B cell (primary cell): ENCODE measurements around the gene MST1R. TPM values are rescaled to one million over a fixed set of nuclear protein-coding genes. Genes with fewer than 3 reads are reported as not detected.

Experiments
- ATAC-seq: fragments of 200-7000 bp; cut with Tn5 transposase; one replicate; pipeline ENCODE4 v1.10.0; 2021; ENCODE audit warnings: low read depth, mild to moderate bottlenecking, moderate number of reproducible peaks, moderate library complexity
- CTCF ChIA-PET: fragments of 350-600 bp; sonication (Branson Sonifier 250); formaldehyde crosslinking; loops from one replicate; lab custom pipeline; 2021; ENCODE audit warnings: antibody characterized with exemption, inconsistent platforms; lab: Charles Lee
- POLR2A ChIA-PET: fragments of 350-600 bp; sonication (Branson Sonifier 250); formaldehyde crosslinking; loops from one replicate; lab custom pipeline; 2021; ENCODE audit warnings: antibody characterized with exemption; lab: Charles Lee
- DNase-seq: peaks from one replicate; pipeline ENCODE4 v3.0.0; 2013
- H2AFZ ChIP-seq: 2 replicates; pipeline ENCODE4 v1.6.1; 2012; ENCODE audit warnings: mild to moderate bottlenecking, low read depth, low read length; ENCODE audit not compliant: insufficient read depth, poor library complexity, severe bottlenecking
- H3K27ac ChIP-seq, 2 donors: 1 replicate in 1 of 2; 2 replicates in 1 of 2; pipeline ENCODE4 v1.5.1; 2012 to 2013; ENCODE audit warnings: low read length in 2 of 2, mild to moderate bottlenecking in 2 of 2, moderate library complexity in 1 of 2
- H3K27me3 ChIP-seq, 4 experiments: fragments of 200-600 bp in 1 of 4; sonication (generic) in 1 of 4; replicated peaks in 1 of 4; 1 replicate in 2 of 4; 2 replicates in 2 of 4; pipeline versions ENCODE4 v1.6.1 to v1.7.0; 2013 to 2016; ENCODE audit warnings: low read length in 3 of 4, mild to moderate bottlenecking in 2 of 4, mixed read lengths in 1 of 4, moderate library complexity in 1 of 4; ENCODE audit not compliant: insufficient read depth in 4 of 4, control insufficient read depth in 3 of 4; ENCODE audit errors: control extremely low read depth in 1 of 4
- H3K36me3 ChIP-seq, 2 experiments: replicated peaks in 1 of 2; 1 replicate in 1 of 2; 2 replicates in 1 of 2; pipeline versions ENCODE4 v1.6.1 to v1.7.1; 2013; ENCODE audit warnings: low read length in 1 of 2; ENCODE audit not compliant: insufficient read depth in 2 of 2, control insufficient read depth in 1 of 2; ENCODE audit errors: control extremely low read depth in 1 of 2, extremely low read depth in 1 of 2
- H3K4me1 ChIP-seq, 2 donors: fragments of 200-600 bp in 1 of 2; sonication (generic) in 1 of 2; 1 replicate in 1 of 2; 2 replicates in 1 of 2; pipeline versions ENCODE4 v1.5.1 to v1.6.1; 2013 to 2017; ENCODE audit warnings: low read length in 2 of 2; ENCODE audit not compliant: control insufficient read depth in 2 of 2, insufficient read depth in 2 of 2
- H3K4me2 ChIP-seq: replicated peaks from 2 replicates; pipeline ENCODE3; 2012; ENCODE audit warnings: mild to moderate bottlenecking, low read depth, low read length; ENCODE audit not compliant: poor library complexity, severe bottlenecking
- H3K4me3 ChIP-seq, 5 experiments: fragments of 200-600 bp in 1 of 5; sonication (generic) in 1 of 5; 1 replicate in 3 of 5; 2 replicates in 2 of 5; pipeline versions ENCODE4 v1.5.1 to v1.7.0; 2011 to 2016; ENCODE audit warnings: low read length in 4 of 5, mild to moderate bottlenecking in 4 of 5, low read depth in 2 of 5, control low read depth in 1 of 5, moderate library complexity in 1 of 5; ENCODE audit not compliant: insufficient read depth in 1 of 5; ENCODE audit errors: control extremely low read depth in 1 of 5, extremely low read depth in 1 of 5
- H3K79me2 ChIP-seq: fragments of 200-600 bp; sonication (generic); one replicate; pipeline ENCODE4 v1.6.0; 2016; ENCODE audit warnings: low read length; ENCODE audit not compliant: control insufficient read depth, insufficient read depth
- H3K9ac ChIP-seq: fragments of 200-600 bp; sonication (generic); 2 replicates; pipeline ENCODE4 v1.6.1; 2017; ENCODE audit warnings: mild to moderate bottlenecking, low read length, moderate library complexity
- H3K9me3 ChIP-seq, 3 donors: one replicate each; pipeline versions ENCODE4 v1.6.1 to v1.7.1; 2013; ENCODE audit warnings: low read length in 2 of 3; ENCODE audit not compliant: control insufficient read depth in 2 of 3, insufficient read depth in 1 of 3; ENCODE audit errors: control extremely low read depth in 1 of 3
- H4K20me1 ChIP-seq: 2 replicates; pipeline ENCODE4 v1.6.0; 2012; ENCODE audit warnings: mild to moderate bottlenecking, low read length; ENCODE audit not compliant: insufficient read depth, control insufficient read depth, poor library complexity, severe bottlenecking
- H3K27ac Mint-ChIP-seq: one replicate; pipeline ENCODE4 v1.8.0; 2021; ENCODE audit warnings: mixed read lengths
- H3K27me3 Mint-ChIP-seq: one replicate; pipeline ENCODE4 v1.8.0; 2021; ENCODE audit warnings: mixed read lengths
- H3K4me1 Mint-ChIP-seq: one replicate; pipeline ENCODE4 v1.8.0; 2021; ENCODE audit warnings: mixed read lengths
- H3K4me3 Mint-ChIP-seq: one replicate; pipeline ENCODE4 v1.8.0; 2021; ENCODE audit warnings: mixed read lengths
- H3K9me3 Mint-ChIP-seq: one replicate; pipeline ENCODE4 v1.8.0; 2022; ENCODE audit warnings: mixed read lengths; ENCODE audit not compliant: insufficient read depth
- EZH2 ChIP-seq: IDR thresholded peaks from 2 replicates; pipeline ENCODE4 v1.6.1; 2012; ENCODE audit warnings: borderline replicate concordance, low read depth, mild to moderate bottlenecking, moderate library complexity, low read length; ENCODE audit not compliant: insufficient read depth, poor library complexity, severe bottlenecking
- WGBS: methylation state at CpG from one replicate; pipeline ENCODE4 v1.1.5; 2013; ENCODE audit warnings: missing lambda C conversion rate; ENCODE audit not compliant: insufficient coverage; 5-methylcytosine and 5-hydroxymethylcytosine counted together
- intact Hi-C: fragments of 100-400 bp; cut with micrococcal nuclease; formaldehyde crosslinking; loops from one replicate; pipeline ENCODE4 v1.10.0; 2022
- polyA plus RNA-seq: library from polyadenylated mRNA; depleted of rRNA; stranded (reverse); fragments of >200 nt; gene quantifications from 2 replicates; pipeline ENCODE4 v1.2.3, GENCODE V29; 2012
- total RNA-seq, 2 donors: library from RNA; stranded (reverse); fragments of 120-200 nt in 1 of 2; gene quantifications; 1 replicate in 1 of 2; 2 replicates in 1 of 2; pipeline versions ENCODE4 v1.2.3 to v1.2.4, GENCODE V29; 2013 to 2022
- TF ChIP-seq, protein P1 (sequence below): fragments of 200-600 bp; IDR thresholded peaks from one replicate; pipeline ENCODE4 v1.8.0; 2022; ENCODE audit warnings: antibody characterized with exemption, mild to moderate bottlenecking

MST1R gene
- total and polyA plus RNA-seq, 2 donors (not counting 1 experiment from before 2014, with no cell fraction given): 1.7 to 2.4 TPM

DNA sequence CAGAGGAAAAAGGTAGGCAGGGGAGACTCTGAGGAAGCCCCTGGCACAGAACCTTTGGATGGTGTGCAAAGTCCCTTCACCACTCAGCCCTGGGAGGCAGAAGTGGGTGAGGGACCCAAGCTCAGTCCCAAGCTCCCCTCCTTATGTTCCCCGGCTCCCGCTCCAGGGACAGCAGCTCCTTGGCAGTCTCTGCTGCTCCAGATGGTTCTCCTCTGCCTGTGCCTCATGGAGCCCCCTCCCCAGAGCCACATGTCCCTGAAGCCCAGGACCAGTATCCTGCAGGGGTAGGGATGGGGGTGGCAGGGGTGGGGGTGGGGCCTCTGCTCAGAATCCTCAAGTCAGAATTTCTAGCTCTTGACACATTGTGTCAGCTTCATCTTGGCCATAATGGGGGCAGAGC is 26.0 kb downstream of the MST1R start:
- H3K79me2 ChIP-seq: no peaks in the 10 kb centered on the region
- WGBS: no CpG with 5 or more reads among the region's 2 CpGs
- DNase-seq (no peak), ATAC-seq (no peak)
- intact Hi-C loops: no loop called here
- H3K9ac ChIP-seq: no peak overlapping the region
- POLR2A ChIA-PET: no interaction called here
- H2AFZ ChIP-seq: no peak overlapping the region
- no peak overlapping the region for H3K4me3 Mint-ChIP-seq
- peaks cover 6% of the 10 kb centered on the region for H3K27me3 Mint-ChIP-seq
- CTCF ChIA-PET: interaction anchor here (1.3 kb wide), 1 partner anchor 38 kb away, joined by 3 read pairs; no protein-coding TSS in a partner anchor
- H3K9me3 Mint-ChIP-seq: no peaks in the 10 kb centered on the region
- TF ChIP-seq, protein P1, sequence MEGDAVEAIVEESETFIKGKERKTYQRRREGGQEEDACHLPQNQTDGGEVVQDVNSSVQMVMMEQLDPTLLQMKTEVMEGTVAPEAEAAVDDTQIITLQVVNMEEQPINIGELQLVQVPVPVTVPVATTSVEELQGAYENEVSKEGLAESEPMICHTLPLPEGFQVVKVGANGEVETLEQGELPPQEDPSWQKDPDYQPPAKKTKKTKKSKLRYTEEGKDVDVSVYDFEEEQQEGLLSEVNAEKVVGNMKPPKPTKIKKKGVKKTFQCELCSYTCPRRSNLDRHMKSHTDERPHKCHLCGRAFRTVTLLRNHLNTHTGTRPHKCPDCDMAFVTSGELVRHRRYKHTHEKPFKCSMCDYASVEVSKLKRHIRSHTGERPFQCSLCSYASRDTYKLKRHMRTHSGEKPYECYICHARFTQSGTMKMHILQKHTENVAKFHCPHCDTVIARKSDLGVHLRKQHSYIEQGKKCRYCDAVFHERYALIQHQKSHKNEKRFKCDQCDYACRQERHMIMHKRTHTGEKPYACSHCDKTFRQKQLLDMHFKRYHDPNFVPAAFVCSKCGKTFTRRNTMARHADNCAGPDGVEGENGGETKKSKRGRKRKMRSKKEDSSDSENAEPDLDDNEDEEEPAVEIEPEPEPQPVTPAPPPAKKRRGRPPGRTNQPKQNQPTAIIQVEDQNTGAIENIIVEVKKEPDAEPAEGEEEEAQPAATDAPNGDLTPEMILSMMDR: no peak
- H3K9me3 ChIP-seq: no peaks in the 10 kb centered on the region
- H3K27ac Mint-ChIP-seq: no peak overlapping the region
- no peaks in the 10 kb centered on the region for H3K36me3 ChIP-seq
- peaks cover 0 to 4% of the 10 kb centered on the region in 2 donors for H3K4me1 ChIP-seq
- H3K4me2 ChIP-seq: no peak overlapping the region
- H3K4me3 ChIP-seq: no peak overlapping the region
- H3K27me3 ChIP-seq: no peaks in the 10 kb centered on the region
- no peaks in the 10 kb centered on the region for H4K20me1 ChIP-seq
- H3K27ac ChIP-seq: no peak overlapping the region
- H3K4me1 Mint-ChIP-seq: no peaks in the 10 kb centered on the region

DNA sequence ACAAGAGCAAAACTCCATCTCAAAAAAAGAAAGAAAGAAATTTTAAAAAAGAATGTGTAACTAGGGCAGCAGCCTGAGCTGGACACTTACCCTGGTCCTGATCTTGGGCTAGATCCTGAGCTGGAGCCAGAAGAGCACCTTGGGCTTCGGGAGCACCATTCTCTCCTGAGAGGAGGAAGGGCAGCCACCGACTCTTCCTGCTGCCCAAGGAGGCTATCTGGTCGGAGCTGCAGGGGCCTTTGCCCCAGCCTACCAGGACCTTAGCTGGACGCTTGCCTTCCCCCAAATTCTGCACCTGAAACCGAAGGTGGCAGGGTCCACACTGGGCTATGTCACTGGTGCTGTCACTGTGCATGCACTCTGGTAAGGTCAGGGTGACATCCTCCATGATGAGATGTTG is 27.1 kb downstream of the MST1R start:
- DNase-seq (no peak), ATAC-seq (no peak)
- Histone ChIP-seq H3K79me2 (no peaks in the 10 kb centered on the region), H3K4me2 (no peak overlapping the region), H3K36me3 (no peaks in the 10 kb centered on the region), H2AFZ (no peak overlapping the region), H3K4me1 (peaks cover 0 to 4% of the 10 kb centered on the region in 2 donors), H4K20me1 (no peaks in the 10 kb centered on the region), H3K27ac (no peak overlapping the region), H3K9me3 (no peaks in the 10 kb centered on the region), H3K27me3 (no peaks in the 10 kb centered on the region), H3K4me3 (no peak overlapping the region), H3K9ac (no peak overlapping the region)
- TF ChIP-seq, protein P1: no peak
- TF ChIP-seq EZH2: no peak
- CTCF ChIA-PET: no interaction called here
- Mint-ChIP-seq H3K4me1 (no peaks in the 10 kb centered on the region), H3K27ac (no peak overlapping the region), H3K27me3 (peaks cover 4% of the 10 kb centered on the region), H3K9me3 (no peaks in the 10 kb centered on the region), H3K4me3 (no peak overlapping the region)
- intact Hi-C loops: no loop called here
- 85% methylated on average over 5 of the region's 5 CpGs for WGBS
- POLR2A ChIA-PET: no interaction called here
